ENCODE data around the gene PDIA5. TPM values are rescaled to one million over a fixed set of nuclear protein-coding genes. Genes with fewer than 3 reads are reported as not detected.

The PDIA5 gene
- total RNA-seq, 1 experiment from 2014 or later: 28.6 TPM

DNA sequence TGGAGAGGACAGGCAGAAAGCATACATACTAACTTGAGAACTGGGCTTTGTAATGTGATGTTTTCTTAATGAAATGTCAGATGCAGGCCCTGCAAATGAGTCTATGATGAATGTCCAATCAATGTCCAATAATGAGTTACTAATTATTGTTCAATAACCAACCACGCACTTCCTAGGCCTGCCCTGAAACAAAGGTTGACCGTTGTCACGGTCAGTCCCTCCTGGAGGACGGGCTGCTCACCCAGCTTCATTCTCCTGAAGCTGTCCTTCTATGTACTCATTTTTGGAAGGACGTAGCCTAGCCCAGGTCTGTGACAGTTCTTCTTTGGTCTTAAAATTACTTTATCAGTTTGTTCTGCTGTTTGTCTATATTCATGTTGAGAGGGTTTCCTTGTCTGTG is 8.3 kb upstream of the PDIA5 start:
- intact Hi-C loops (cut with micrococcal nuclease; ENCODE audit: unreplicated experiment): no loop called here
- POLR2A ChIA-PET (ENCODE audit: low non-redundant PET): no interaction called here
- no peak for TF ChIP-seq EZH2 (IDR thresholded peaks at IDR 0.05; ENCODE audit: borderline replicate concordance, low read depth, low read length, poor library complexity, severe bottlenecking)
- TF ChIP-seq, protein P1, sequence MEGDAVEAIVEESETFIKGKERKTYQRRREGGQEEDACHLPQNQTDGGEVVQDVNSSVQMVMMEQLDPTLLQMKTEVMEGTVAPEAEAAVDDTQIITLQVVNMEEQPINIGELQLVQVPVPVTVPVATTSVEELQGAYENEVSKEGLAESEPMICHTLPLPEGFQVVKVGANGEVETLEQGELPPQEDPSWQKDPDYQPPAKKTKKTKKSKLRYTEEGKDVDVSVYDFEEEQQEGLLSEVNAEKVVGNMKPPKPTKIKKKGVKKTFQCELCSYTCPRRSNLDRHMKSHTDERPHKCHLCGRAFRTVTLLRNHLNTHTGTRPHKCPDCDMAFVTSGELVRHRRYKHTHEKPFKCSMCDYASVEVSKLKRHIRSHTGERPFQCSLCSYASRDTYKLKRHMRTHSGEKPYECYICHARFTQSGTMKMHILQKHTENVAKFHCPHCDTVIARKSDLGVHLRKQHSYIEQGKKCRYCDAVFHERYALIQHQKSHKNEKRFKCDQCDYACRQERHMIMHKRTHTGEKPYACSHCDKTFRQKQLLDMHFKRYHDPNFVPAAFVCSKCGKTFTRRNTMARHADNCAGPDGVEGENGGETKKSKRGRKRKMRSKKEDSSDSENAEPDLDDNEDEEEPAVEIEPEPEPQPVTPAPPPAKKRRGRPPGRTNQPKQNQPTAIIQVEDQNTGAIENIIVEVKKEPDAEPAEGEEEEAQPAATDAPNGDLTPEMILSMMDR (conservative IDR thresholded peaks at IDR 0.05; ENCODE audit: low read depth, low read length): no peak
- Histone ChIP-seq H3K4me3 (ENCODE audit: low read depth, low read length, poor library complexity, severe bottlenecking) (no peak overlapping the region), H3K4me1 (ENCODE audit: insufficient read depth, low read length, poor library complexity, severe bottlenecking) (no peaks in the 10 kb centered on the region), H3K27me3 (replicated peaks; ENCODE audit: insufficient read depth, low read depth, low read length, poor library complexity) (peaks cover 2% of the 10 kb centered on the region), H3K27ac (ENCODE audit: low read depth, low read length, poor library complexity, severe bottlenecking) (no peak overlapping the region), H3K36me3 (ENCODE audit: insufficient read depth, low read length, poor library complexity, severe bottlenecking) (no peaks in the 10 kb centered on the region), H3K9me3 (ENCODE audit: low read depth, low read length, poor library complexity, severe bottlenecking) (no peaks in the 10 kb centered on the region)
- no peak for DNase-seq (ENCODE audit: low spot score)
- CTCF ChIA-PET: no interaction called here
- BruUV-seq (replicated peaks): no TSS peak

DNA sequence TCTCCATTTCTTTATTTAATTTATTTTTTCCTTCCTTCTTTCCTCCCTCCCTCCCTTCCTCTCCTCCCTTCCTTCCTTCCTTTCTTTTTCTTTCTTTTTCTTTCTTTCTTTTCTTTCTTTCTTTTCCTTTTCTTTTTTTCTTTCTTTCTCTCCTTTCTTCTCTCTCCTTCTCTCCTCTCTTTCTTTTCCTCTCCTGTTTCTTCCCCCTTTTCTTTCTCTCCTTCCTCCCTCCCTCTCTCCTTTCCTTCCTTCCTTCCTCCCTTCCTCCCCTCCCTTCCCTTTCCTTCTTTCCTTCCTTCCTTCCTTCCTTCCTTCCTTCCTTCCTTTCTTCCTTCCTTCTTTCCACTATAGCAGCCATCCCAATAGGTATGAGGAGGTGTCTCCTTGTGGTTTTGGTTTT is 6.8 kb upstream of the PDIA5 start:
- Histone ChIP-seq H3K27ac (ENCODE audit: low read depth, low read length, poor library complexity, severe bottlenecking) (no peak overlapping the region), H3K9me3 (ENCODE audit: low read depth, low read length, poor library complexity, severe bottlenecking) (no peaks in the 10 kb centered on the region), H3K4me1 (ENCODE audit: insufficient read depth, low read length, poor library complexity, severe bottlenecking) (no peaks in the 10 kb centered on the region), H3K4me3 (ENCODE audit: low read depth, low read length, poor library complexity, severe bottlenecking) (no peak overlapping the region), H3K36me3 (ENCODE audit: insufficient read depth, low read length, poor library complexity, severe bottlenecking) (no peaks in the 10 kb centered on the region), H3K27me3 (replicated peaks; ENCODE audit: insufficient read depth, low read depth, low read length, poor library complexity) (peaks cover 2% of the 10 kb centered on the region)
- BruUV-seq (replicated peaks): no TSS peak
- DNase-seq (ENCODE audit: low spot score): no peak
- CTCF ChIA-PET: no interaction called here
- intact Hi-C loops (cut with micrococcal nuclease; ENCODE audit: unreplicated experiment): no loop called here
- TF ChIP-seq, protein P1 (conservative IDR thresholded peaks at IDR 0.05; ENCODE audit: low read depth, low read length): no peak
- POLR2A ChIA-PET (ENCODE audit: low non-redundant PET): no interaction called here

DNA sequence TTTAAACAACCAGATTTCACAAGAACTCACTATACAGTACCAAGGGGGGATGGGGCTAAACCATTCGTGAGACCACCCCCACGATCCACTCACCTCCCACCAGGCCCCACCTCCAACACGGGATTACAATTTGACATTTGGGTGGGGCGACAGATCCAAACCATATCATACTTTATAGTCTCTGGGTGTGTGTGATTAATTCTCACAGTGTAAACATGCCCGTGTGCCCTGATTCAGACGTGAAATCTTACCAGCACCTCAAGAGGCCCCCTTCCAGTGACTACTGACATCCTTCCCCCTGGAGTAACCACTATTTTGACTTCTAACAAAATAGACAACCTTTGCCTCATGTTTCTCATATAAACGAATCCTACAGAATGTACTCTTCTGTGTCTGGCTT is 5.0 kb upstream of the PDIA5 start:
- H3K36me3 ChIP-seq (ENCODE audit: insufficient read depth, low read length, poor library complexity, severe bottlenecking): no peaks in the 10 kb centered on the region
- TF ChIP-seq, protein P1 (conservative IDR thresholded peaks at IDR 0.05; ENCODE audit: low read depth, low read length): no peak
- TF ChIP-seq EZH2 (IDR thresholded peaks at IDR 0.05; ENCODE audit: borderline replicate concordance, low read depth, low read length, poor library complexity, severe bottlenecking): no peak
- ChIA-PET CTCF (no interaction called here), POLR2A (ENCODE audit: low non-redundant PET) (no interaction called here)
- H3K27ac ChIP-seq (ENCODE audit: low read depth, low read length, poor library complexity, severe bottlenecking): no peak overlapping the region
- H3K4me3 ChIP-seq (ENCODE audit: low read depth, low read length, poor library complexity, severe bottlenecking): no peak overlapping the region
- peaks cover 2% of the 10 kb centered on the region for H3K27me3 ChIP-seq (replicated peaks; ENCODE audit: insufficient read depth, low read depth, low read length, poor library complexity)
- BruUV-seq (replicated peaks): no TSS peak
- no peak for DNase-seq (ENCODE audit: low spot score)
- intact Hi-C loops (cut with micrococcal nuclease; ENCODE audit: unreplicated experiment): no loop called here
- H3K9me3 ChIP-seq (ENCODE audit: low read depth, low read length, poor library complexity, severe bottlenecking): no peaks in the 10 kb centered on the region
- no peaks in the 10 kb centered on the region for H3K4me1 ChIP-seq (ENCODE audit: insufficient read depth, low read length, poor library complexity, severe bottlenecking)

Data from A673 (cell line).